ENCODE measurements around the gene CAST. TPM values are rescaled to one million over a fixed set of nuclear protein-coding genes. Genes with fewer than 3 reads are reported as not detected.
"Not testable (repeated sequence)": the region's sequence is repeated elsewhere in the genome, so short reads cannot be mapped to it uniquely, and the experiment has no call there.

The CAST gene
- total RNA-seq, 1 donor from 2014 or later, result 287 TPM

DNA sequence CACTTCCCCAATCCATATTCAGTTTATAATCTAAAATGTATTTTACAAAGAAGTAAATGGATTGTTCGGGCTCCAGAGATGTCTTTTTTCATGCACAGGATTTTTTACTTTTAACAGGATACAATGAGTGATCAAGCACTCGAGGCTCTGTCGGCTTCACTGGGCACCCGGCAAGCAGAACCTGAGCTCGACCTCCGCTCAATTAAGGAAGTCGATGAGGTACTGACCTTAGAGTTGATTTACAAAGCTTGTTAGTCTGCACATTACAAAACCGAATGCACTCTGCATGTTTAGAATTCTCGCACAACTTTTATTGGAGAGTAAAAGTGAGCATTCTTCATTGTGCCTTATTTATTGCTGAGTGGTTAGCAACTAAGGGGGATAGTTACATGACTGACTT, 80.4 kb downstream of the CAST start:
- H3K27me3 Mint-ChIP-seq (ENCODE audit: low read depth, unreplicated experiment), result no peaks in the 10 kb centered on the region
- H3K36me3 Mint-ChIP-seq (ENCODE audit: low read depth, unreplicated experiment), result peaks cover 24% of the 10 kb centered on the region
- no peaks in the 10 kb centered on the region for H3K79me2 ChIP-seq (ENCODE audit: insufficient read depth, low read length)
- H3K4me2 ChIP-seq (ENCODE audit: low read length), result no peak overlapping the region
- H3K9me3 Mint-ChIP-seq (ENCODE audit: unreplicated experiment), result no peaks in the 10 kb centered on the region
- no peaks in the 10 kb centered on the region for H3K27me3 ChIP-seq (ENCODE audit: insufficient read depth, low read length)
- H4K20me1 ChIP-seq (ENCODE audit: insufficient read depth, low read length), result no peaks in the 10 kb centered on the region
- peaks cover 78% of the 10 kb centered on the region for H3K36me3 ChIP-seq (ENCODE audit: insufficient read depth, low read length)
- peaks cover 6% of the 10 kb centered on the region for H3K4me1 Mint-ChIP-seq (ENCODE audit: low read depth, unreplicated experiment)
- H3K4me1 ChIP-seq (ENCODE audit: insufficient read depth, low read length), result peaks cover 4% of the 10 kb centered on the region
- no peak for FAIRE-seq
- no peak overlapping the region for H3K27ac Mint-ChIP-seq (ENCODE audit: unreplicated experiment)
- no peak overlapping the region for H3K9ac ChIP-seq (ENCODE audit: low read length)
- H3K27ac ChIP-seq (ENCODE audit: low read depth, low read length), result no peak overlapping the region
- no peak overlapping the region for H3K4me3 Mint-ChIP-seq (ENCODE audit: unreplicated experiment)
- TF ChIP-seq EZH2 (IDR thresholded peaks at IDR 0.05; ENCODE audit: insufficient read depth, low read length), result no peak
- TF ChIP-seq, protein P1, sequence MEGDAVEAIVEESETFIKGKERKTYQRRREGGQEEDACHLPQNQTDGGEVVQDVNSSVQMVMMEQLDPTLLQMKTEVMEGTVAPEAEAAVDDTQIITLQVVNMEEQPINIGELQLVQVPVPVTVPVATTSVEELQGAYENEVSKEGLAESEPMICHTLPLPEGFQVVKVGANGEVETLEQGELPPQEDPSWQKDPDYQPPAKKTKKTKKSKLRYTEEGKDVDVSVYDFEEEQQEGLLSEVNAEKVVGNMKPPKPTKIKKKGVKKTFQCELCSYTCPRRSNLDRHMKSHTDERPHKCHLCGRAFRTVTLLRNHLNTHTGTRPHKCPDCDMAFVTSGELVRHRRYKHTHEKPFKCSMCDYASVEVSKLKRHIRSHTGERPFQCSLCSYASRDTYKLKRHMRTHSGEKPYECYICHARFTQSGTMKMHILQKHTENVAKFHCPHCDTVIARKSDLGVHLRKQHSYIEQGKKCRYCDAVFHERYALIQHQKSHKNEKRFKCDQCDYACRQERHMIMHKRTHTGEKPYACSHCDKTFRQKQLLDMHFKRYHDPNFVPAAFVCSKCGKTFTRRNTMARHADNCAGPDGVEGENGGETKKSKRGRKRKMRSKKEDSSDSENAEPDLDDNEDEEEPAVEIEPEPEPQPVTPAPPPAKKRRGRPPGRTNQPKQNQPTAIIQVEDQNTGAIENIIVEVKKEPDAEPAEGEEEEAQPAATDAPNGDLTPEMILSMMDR (IDR thresholded peaks at IDR 0.05; ENCODE audit: insufficient read depth, low read depth, low read length), result no peak
- H2AFZ ChIP-seq (ENCODE audit: low read depth, low read length), result no peak overlapping the region
- no peaks in the 10 kb centered on the region for H3K9me3 ChIP-seq (ENCODE audit: insufficient read depth, low read depth, low read length)
- DNase-seq (ENCODE audit: low read depth), result no peak
- H3K4me3 ChIP-seq (ENCODE audit: insufficient read depth, low read depth, low read length), result no peak overlapping the region

DNA sequence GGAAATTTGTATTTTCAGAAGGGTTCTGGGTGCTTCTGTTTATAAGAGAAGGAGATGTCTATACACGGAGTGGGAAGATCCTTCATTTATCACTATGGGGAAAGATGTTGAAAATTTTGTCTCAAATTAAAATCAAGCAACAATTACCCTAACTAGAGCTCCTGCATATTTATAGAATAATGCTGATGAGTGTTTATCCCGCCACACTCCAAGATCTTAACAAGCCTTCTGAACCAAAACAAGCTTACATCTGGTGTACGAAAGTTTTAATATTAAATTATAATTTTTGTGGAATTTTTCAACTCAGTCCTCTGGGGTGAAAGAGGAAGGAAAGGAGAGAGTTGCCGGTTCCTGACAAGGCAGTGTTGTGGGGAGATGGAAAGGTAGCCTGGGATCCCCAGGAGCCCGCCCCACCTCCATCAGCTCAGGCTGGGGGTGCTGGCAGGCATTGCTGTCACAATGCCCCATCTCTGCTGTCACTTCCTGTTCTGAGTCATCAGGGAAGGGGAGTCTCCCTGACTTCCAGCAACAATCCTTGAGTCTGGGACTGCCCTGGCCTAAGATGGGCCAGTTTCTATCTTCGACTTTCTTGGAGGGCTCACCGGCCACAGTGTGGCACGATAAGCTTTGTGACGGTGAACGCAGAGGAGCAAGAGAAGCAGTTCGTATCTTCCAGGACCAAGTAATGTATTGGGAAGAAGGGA, 81.0 kb downstream of the CAST start:
- Histone ChIP-seq H2AFZ (ENCODE audit: low read depth, low read length) (no peak overlapping the region), H3K4me2 (ENCODE audit: low read length) (no peak overlapping the region), H3K36me3 (ENCODE audit: insufficient read depth, low read length) (peaks cover 77% of the 10 kb centered on the region), H3K79me2 (ENCODE audit: insufficient read depth, low read length) (no peaks in the 10 kb centered on the region), H3K27ac (ENCODE audit: low read depth, low read length) (no peak overlapping the region), H3K9ac (ENCODE audit: low read length) (no peak overlapping the region), H3K4me1 (ENCODE audit: insufficient read depth, low read length) (peaks cover 4% of the 10 kb centered on the region), H3K27me3 (ENCODE audit: insufficient read depth, low read length) (no peaks in the 10 kb centered on the region), H3K4me3 (ENCODE audit: insufficient read depth, low read depth, low read length) (no peak overlapping the region), H3K9me3 (ENCODE audit: insufficient read depth, low read depth, low read length) (no peaks in the 10 kb centered on the region), H4K20me1 (ENCODE audit: insufficient read depth, low read length) (no peaks in the 10 kb centered on the region)
- Mint-ChIP-seq H3K27me3 (ENCODE audit: low read depth, unreplicated experiment) (no peaks in the 10 kb centered on the region), H3K27ac (ENCODE audit: unreplicated experiment) (peak overlapping the region; percentile 34), H3K4me1 (ENCODE audit: low read depth, unreplicated experiment) (peaks cover 6% of the 10 kb centered on the region), H3K36me3 (ENCODE audit: low read depth, unreplicated experiment) (peaks cover 20% of the 10 kb centered on the region), H3K9me3 (ENCODE audit: unreplicated experiment) (no peaks in the 10 kb centered on the region), H3K4me3 (ENCODE audit: unreplicated experiment) (no peak overlapping the region)
- peak; percentile 21 for DNase-seq (ENCODE audit: low read depth)
- no peak for FAIRE-seq
- no peak for TF ChIP-seq EZH2 (IDR thresholded peaks at IDR 0.05; ENCODE audit: insufficient read depth, low read length)
- TF ChIP-seq, protein P1 (IDR thresholded peaks at IDR 0.05; ENCODE audit: insufficient read depth, low read depth, low read length), result no peak

DNA sequence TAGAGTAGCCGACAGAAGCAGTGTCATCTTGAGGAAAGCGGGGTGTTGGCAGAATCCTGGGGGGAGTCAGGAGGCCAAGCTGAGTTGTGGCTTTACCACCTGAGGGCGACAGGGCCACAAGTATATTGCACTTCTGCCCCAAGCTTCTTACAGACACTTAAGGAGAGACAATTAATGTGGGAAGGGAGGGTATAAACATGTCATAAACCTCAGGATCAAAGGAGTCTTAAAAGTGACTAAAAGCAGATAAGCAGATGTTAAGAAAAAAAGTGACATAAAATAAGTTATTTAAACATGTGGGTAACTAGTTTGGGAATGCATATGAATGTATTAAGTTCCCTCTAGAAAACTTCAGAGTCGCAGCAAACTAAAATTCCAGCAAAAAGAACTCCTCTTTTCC, 81.6 kb downstream of the CAST start:
- peaks cover 22% of the 10 kb centered on the region for H3K36me3 Mint-ChIP-seq (ENCODE audit: low read depth, unreplicated experiment)
- DNase-seq (ENCODE audit: low read depth), result no peak
- TF ChIP-seq EZH2 (IDR thresholded peaks at IDR 0.05; ENCODE audit: insufficient read depth, low read length), result no peak

DNA sequence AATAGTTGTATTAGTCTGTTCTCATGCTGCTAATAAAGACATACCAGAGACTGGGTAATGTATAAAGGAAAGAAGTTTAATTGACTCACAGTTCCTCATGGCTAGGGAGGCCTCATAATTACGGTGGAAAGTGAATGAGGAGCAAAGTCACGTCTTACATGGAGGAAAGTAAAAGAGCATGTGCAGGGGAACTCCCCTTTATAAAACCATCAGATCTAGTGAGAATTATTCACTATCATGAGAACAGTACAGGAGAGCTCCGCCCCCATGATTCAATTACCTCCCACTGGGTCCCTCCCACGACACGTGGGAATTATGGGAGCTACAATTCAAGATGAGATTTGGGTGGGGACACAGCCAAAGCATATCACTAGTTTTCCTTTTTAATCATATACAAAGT, 82.0 kb downstream of the CAST start:
- DNase-seq (ENCODE audit: low read depth); H3K79me2 ChIP-seq (ENCODE audit: insufficient read depth, low read length); FAIRE-seq; H3K9me3 Mint-ChIP-seq (ENCODE audit: unreplicated experiment); H3K9ac ChIP-seq (ENCODE audit: low read length); H3K9me3 ChIP-seq (ENCODE audit: insufficient read depth, low read depth, low read length); H3K27ac Mint-ChIP-seq (ENCODE audit: unreplicated experiment); H3K4me1 ChIP-seq (ENCODE audit: insufficient read depth, low read length); H2AFZ ChIP-seq (ENCODE audit: low read depth, low read length); H3K4me3 ChIP-seq (ENCODE audit: insufficient read depth, low read depth, low read length); H3K27me3 ChIP-seq (ENCODE audit: insufficient read depth, low read length); H3K4me3 Mint-ChIP-seq (ENCODE audit: unreplicated experiment); H3K4me1 Mint-ChIP-seq (ENCODE audit: low read depth, unreplicated experiment); H3K27me3 Mint-ChIP-seq (ENCODE audit: low read depth, unreplicated experiment); H4K20me1 ChIP-seq (ENCODE audit: insufficient read depth, low read length); H3K27ac ChIP-seq (ENCODE audit: low read depth, low read length); H3K4me2 ChIP-seq (ENCODE audit: low read length): not testable (repeated sequence)
- H3K36me3 Mint-ChIP-seq (ENCODE audit: low read depth, unreplicated experiment), result peaks cover 26% of the 10 kb centered on the region
- H3K36me3 ChIP-seq (ENCODE audit: insufficient read depth, low read length), result peaks cover 80% of the 10 kb centered on the region

More for the DNA sequence above, 81.6 kb downstream of the CAST start:
- Histone ChIP-seq H4K20me1 (ENCODE audit: insufficient read depth, low read length) (no peaks in the 10 kb centered on the region), H3K27ac (ENCODE audit: low read depth, low read length) (no peak overlapping the region), H3K9me3 (ENCODE audit: insufficient read depth, low read depth, low read length) (no peaks in the 10 kb centered on the region), H3K36me3 (ENCODE audit: insufficient read depth, low read length) (peaks cover 81% of the 10 kb centered on the region), H3K4me3 (ENCODE audit: insufficient read depth, low read depth, low read length) (no peak overlapping the region), H3K4me1 (ENCODE audit: insufficient read depth, low read length) (peaks cover 4% of the 10 kb centered on the region), H2AFZ (ENCODE audit: low read depth, low read length) (no peak overlapping the region), H3K9ac (ENCODE audit: low read length) (no peak overlapping the region), H3K27me3 (ENCODE audit: insufficient read depth, low read length) (no peaks in the 10 kb centered on the region), H3K79me2 (ENCODE audit: insufficient read depth, low read length) (no peaks in the 10 kb centered on the region), H3K4me2 (ENCODE audit: low read length) (no peak overlapping the region)
- Mint-ChIP-seq H3K27me3 (ENCODE audit: low read depth, unreplicated experiment) (no peaks in the 10 kb centered on the region), H3K9me3 (ENCODE audit: unreplicated experiment) (no peaks in the 10 kb centered on the region), H3K27ac (ENCODE audit: unreplicated experiment) (peak overlapping the region; percentile 34), H3K4me3 (ENCODE audit: unreplicated experiment) (no peak overlapping the region), H3K4me1 (ENCODE audit: low read depth, unreplicated experiment) (peaks cover 6% of the 10 kb centered on the region)
- FAIRE-seq, result no peak

Data from astrocyte (in vitro differentiated cells and primary cell).